ENCODE results near the gene PREP.
"Not testable (repeated sequence)": the region's sequence is repeated elsewhere in the genome, so short reads cannot be mapped to it uniquely, and the experiment has no call there.

Gene PREP

DNA sequence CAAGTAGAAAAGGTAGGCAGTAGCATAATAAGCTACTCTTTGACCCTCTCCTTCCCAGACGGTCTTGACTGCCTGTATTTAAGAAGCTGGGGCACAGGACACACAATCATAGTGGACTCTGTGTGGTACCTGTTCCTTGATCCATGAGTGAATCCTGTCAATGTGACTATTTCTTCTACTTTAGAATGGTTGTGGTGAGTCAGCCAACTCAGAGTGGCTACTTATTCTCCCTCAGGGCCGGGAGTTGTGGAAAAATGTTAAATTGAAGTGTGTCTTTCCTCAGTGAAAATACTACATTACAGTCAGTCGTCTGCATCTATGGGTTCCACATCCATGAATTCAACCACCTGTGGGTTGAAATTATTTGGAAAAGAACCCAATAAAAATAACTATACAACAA, 30.8 kb upstream of the PREP start:
- DNase-seq (ENCODE audit: extremely low read depth, low read depth) = no peak
- no peak for TF ChIP-seq CTCF (IDR thresholded peaks at IDR 0.05; ENCODE audit: low read depth, low read length)

GRCh38 chr6:105432797-105433196, 29.9 kb upstream of the PREP start:
- no peak for DNase-seq (ENCODE audit: extremely low read depth, low read depth)
- TF ChIP-seq CTCF (IDR thresholded peaks at IDR 0.05; ENCODE audit: low read depth, low read length) = no peak

- DNase-seq (ENCODE audit: extremely low read depth, low read depth) = no peak
- peak; percentile 51 for TF ChIP-seq CTCF (IDR thresholded peaks at IDR 0.05; ENCODE audit: low read depth, low read length)
These were observed 28.3 kb upstream of the PREP start for GRCh38 chr6:105431226-105431625.

GRCh38 chr6:105430685-105431084, 27.8 kb upstream of the PREP start:
- no peak for TF ChIP-seq CTCF (IDR thresholded peaks at IDR 0.05; ENCODE audit: low read depth, low read length)
- no peak for DNase-seq (ENCODE audit: extremely low read depth, low read depth)

DNA sequence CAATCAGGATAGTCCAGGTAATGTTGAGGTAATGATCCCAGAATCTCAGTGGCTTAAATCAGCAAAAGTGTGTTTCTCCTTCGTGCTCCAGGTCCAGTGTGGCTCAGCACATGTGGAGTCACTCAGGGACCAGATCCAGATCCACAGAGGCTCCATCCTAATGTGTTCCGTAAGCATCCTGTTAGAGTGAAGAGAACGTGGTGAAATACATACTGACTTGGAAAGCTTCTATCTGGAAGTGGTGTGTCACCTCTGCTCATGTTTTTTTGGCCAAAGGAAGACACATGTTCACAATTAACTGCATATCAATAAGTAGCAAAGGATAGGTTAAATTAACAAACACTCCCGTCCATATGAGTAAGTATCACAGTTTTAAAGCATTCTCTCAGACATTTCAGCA, 26.8 kb upstream of the PREP start:
- peak; percentile 49 for DNase-seq (ENCODE audit: extremely low read depth, low read depth)
- TF ChIP-seq CTCF (IDR thresholded peaks at IDR 0.05; ENCODE audit: low read depth, low read length) = no peak

GRCh38 chr6:105428342-105428957, 25.6 kb upstream of the PREP start:
- DNase-seq (ENCODE audit: extremely low read depth, low read depth) = no peak
- TF ChIP-seq CTCF (IDR thresholded peaks at IDR 0.05; ENCODE audit: low read depth, low read length) = no peak

- peak; percentile 61 for TF ChIP-seq CTCF (IDR thresholded peaks at IDR 0.05; ENCODE audit: low read depth, low read length)
- no peak for DNase-seq (ENCODE audit: extremely low read depth, low read depth)
These were observed 21.4 kb upstream of the PREP start for GRCh38 chr6:105424175-105424783.

- not testable (repeated sequence) for DNase-seq (ENCODE audit: extremely low read depth, low read depth)
These were observed 14.1 kb upstream of the PREP start for GRCh38 chr6:105416971-105417370.
